Lung microvascular endothelial cell (primary cell): ENCODE results near the gene PEPD. TPM values are rescaled to one million over a fixed set of nuclear protein-coding genes. Genes with fewer than 3 reads are reported as not detected.

Source experiments
- DNase-seq, 2 donors: peaks; one replicate each; pipeline versions ENCODE4 v3.0.0 to v3.0.0-alpha.2; 2010; ENCODE audit warnings: low read depth in 2 of 2
- total RNA-seq: library from RNA; depleted of rRNA; stranded (reverse); fragments of >200 nt; gene quantifications from 2 replicates; pipeline ENCODE4 v1.2.1, GENCODE V29; 2014

The PEPD gene
- total RNA-seq, 1 donor from 2014 or later: 89.3 TPM

- DNase-seq: peak; percentile 8 to 89
These were observed 47.8 kb downstream of the PEPD start for GRCh38 chr19:33473653-33474305.

- peak in 1 of 2 donors; percentile 93 for DNase-seq
These were observed 48.6 kb downstream of the PEPD start for GRCh38 chr19:33472691-33473652.

- DNase-seq: no peak
These were observed 49.4 kb downstream of the PEPD start for GRCh38 chr19:33472226-33472625.

- no peak for DNase-seq
These were observed 50.2 kb downstream of the PEPD start for GRCh38 chr19:33471111-33471996.

GRCh38 chr19:33470686-33471085, 50.9 kb downstream of the PEPD start:
- no peak for DNase-seq

- DNase-seq: no peak
These were observed 51.6 kb downstream of the PEPD start for GRCh38 chr19:33470040-33470330.

- DNase-seq: no peak
These were observed 52.2 kb downstream of the PEPD start for GRCh38 chr19:33469171-33470039.

- DNase-seq: no peak
These were observed 53.0 kb downstream of the PEPD start for GRCh38 chr19:33468361-33469170.

- no peak for DNase-seq
These were observed 53.7 kb downstream of the PEPD start for GRCh38 chr19:33467851-33468250.

- no peak for DNase-seq
These were observed 55.8 kb downstream of the PEPD start for GRCh38 chr19:33465834-33466233.

- DNase-seq: no peak
These were observed 56.2 kb downstream of the PEPD start for GRCh38 chr19:33465371-33465770.

GRCh38 chr19:33464733-33465115, 56.9 kb downstream of the PEPD start:
- no peak for DNase-seq

- DNase-seq: no peak
These were observed 57.4 kb downstream of the PEPD start for GRCh38 chr19:33464010-33464732.

- DNase-seq: no peak
These were observed 58.4 kb downstream of the PEPD start for GRCh38 chr19:33463199-33463598.

GRCh38 chr19:33462112-33462791, 59.3 kb downstream of the PEPD start:
- no peak for DNase-seq

GRCh38 chr19:33461256-33462111, 60.1 kb downstream of the PEPD start:
- DNase-seq: no peak

GRCh38 chr19:33460221-33460908, 61.2 kb downstream of the PEPD start:
- DNase-seq: no peak
